Urinary bladder (tissue), 4 donors: Measurements from ENCODE around the gene DCHS1. TPM values are rescaled to one million over a fixed set of nuclear protein-coding genes. Genes with fewer than 3 reads are reported as not detected.

Experiments used
- DNase-seq: peaks from one replicate; pipeline ENCODE4 v3.0.0-alpha.2; 2015; ENCODE audit errors: extremely low spot score
- H3K27ac ChIP-seq: one replicate; pipeline ENCODE4 v1.5.1; 2013; ENCODE audit warnings: low read depth, mild to moderate bottlenecking, moderate library complexity
- H3K36me3 ChIP-seq: one replicate; pipeline ENCODE4 v1.6.1; 2013; ENCODE audit warnings: mild to moderate bottlenecking, moderate library complexity; ENCODE audit not compliant: insufficient read depth
- H3K4me1 ChIP-seq: one replicate; pipeline ENCODE4 v1.6.1; 2013; ENCODE audit warnings: mild to moderate bottlenecking, moderate library complexity; ENCODE audit not compliant: insufficient read depth
- H3K4me3 ChIP-seq: one replicate; pipeline ENCODE4 v1.5.1; 2013; ENCODE audit warnings: low read depth, low read length
- WGBS: extraction: QIAGEN DNeasy Blood & Tissue Kit; methylation state at CpG from one replicate; pipeline ENCODE4 v1.1.7; 2013; 5-methylcytosine and 5-hydroxymethylcytosine counted together
- polyA plus RNA-seq: library from polyadenylated mRNA; stranded (reverse); fragments of 200-250 nt; gene quantifications from one replicate; pipeline ENCODE4 v1.2.3, GENCODE V29; 2013
- total RNA-seq: library from RNA; depleted of rRNA; stranded (reverse); fragments of >200 nt; gene quantifications from one replicate; pipeline ENCODE4 v1.2.3, GENCODE V29; 2014
- donor health status: healthy with polysubstance abuse.
- donor health status: healthy.

DCHS1 gene
- total and polyA plus RNA-seq, 2 donors, result 28.6 to 49.2 TPM

DNA sequence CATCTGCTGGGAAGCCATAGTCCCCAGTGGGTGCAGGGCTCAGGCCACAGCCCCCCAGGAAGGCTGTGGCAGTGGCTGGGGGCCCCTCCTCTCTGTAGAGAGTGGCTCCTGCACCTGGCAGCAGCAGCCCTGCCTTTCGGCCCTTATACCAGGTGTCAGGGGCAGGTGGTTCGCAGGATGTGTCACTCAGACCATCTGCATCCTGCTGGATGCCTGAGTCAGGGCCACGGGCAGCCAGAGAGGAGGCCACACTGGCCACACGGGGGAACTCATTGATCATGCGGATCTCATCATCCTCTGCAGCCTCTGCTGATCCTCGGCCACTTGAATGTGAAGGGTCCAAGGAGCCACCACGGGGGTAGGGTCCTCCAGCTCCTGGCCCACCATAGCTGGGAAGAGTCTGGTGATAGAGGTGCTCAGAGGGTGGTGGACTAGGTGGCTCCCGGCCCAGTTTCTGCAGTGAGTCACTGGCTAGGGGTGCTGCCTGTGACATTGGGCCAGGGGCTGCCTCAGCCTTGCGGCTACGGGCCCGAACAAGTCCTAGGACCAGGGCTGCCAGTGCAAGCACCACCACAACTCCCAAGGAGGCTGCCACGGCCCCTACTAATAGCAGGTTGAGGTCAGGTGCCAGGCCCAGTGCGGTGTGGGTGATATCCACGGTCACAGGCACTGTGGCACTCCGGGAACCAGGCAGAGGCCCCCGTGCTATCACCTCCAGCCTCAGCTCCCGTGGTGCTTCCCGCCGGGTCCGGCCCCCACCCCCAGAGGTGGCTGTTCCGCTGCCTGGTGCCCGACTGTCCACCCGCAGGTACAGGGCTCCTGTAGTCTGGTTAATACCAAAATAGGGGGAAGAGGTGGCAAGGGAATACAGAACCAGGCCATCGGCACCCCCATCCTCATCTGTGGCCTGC lies 33.1 kb downstream of the DCHS1 start:
- Histone ChIP-seq H3K27ac (no peak overlapping the region), H3K36me3 (no peaks in the 10 kb centered on the region), H3K4me3 (no peak overlapping the region), H3K4me1 (no peaks in the 10 kb centered on the region)
- DNase-seq, result no peak
- 85% methylated on average over 24 of the region's 24 CpGs for WGBS

GRCh38 chr11:6621711-6622211 lies 33.8 kb downstream of the DCHS1 start:
- Histone ChIP-seq H3K27ac (no peak overlapping the region), H3K4me1 (no peaks in the 10 kb centered on the region), H3K4me3 (no peak overlapping the region), H3K36me3 (no peaks in the 10 kb centered on the region)
- DNase-seq, result no peak
- 87% methylated on average over 16 of the region's 16 CpGs for WGBS

DNA sequence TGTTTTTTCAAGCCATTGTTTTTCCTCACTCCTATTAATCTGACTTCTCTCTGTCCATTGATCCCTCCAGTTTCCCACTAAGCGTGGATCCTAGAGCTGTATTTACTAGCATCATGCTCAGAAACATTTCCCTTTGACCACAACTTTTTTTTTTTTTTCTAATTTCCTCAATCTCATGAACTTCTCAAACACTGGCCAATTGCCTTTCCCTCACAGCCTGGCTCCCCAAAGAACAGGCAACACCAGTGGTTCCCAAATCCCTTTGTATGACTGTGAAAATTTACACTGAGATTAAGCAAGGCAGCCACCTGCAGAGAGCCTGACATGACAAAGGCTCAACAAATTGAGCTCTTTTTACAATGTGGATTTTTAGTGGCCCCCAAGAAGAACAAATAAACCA lies 35.0 kb downstream of the DCHS1 start:
- H3K27ac ChIP-seq, result no peak overlapping the region
- H3K36me3 ChIP-seq, result no peaks in the 10 kb centered on the region
- H3K4me3 ChIP-seq, result no peak overlapping the region
- 75% methylated on average over 1 of the region's 1 CpG for WGBS
- H3K4me1 ChIP-seq, result no peaks in the 10 kb centered on the region
- DNase-seq, result no peak

DNA sequence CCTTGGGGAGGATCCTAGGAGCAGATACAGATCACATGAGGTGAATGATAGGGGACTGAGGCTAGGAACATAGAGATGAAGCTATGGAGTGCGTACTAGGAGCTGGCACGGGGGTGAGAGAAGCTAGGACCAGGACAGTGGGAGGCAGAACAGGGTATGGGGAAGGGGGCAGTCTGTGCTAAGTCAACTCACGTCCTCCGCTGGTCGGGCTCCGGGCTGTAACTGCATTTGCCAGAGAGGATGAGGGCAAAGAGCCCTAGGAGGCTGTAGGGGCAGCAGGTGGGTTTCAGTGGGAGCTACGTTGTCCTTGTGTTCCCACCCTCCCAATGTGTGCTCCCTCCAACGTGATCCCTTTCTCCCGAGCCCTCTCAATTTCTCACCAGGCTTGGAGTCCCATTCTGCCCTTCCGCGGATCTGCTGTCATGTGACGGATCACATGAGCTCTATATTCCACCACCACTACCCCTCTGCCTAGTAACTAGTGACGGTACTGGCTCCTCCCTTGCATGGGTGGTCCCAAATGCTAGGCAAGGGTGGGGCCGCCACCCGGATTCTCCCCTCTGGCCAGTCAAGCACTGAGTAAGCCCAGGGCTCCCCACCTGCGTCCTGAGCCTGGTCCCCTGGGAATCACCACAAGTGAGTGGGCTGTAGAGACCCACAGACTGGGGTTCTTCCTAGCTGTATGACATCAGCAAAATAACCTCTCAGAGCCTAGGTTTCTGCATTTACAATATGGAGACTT lies 36.4 kb downstream of the DCHS1 start, which contains the start of gene TPP1:
Gene TPP1, minus strand, starts transcription at position 419 of the 742 bp plus-strand sequence. Its CDS starts 22 bp downstream, at position 397.
- DNase-seq, result peak; percentile 94
- peak within 1 kb of the TSS; percentile 67 for H3K4me3 ChIP-seq
- H3K27ac ChIP-seq, result peak within 1 kb of the TSS; percentile 74
- H3K36me3 ChIP-seq, result no peaks in the 10 kb centered on the region
- no peaks in the 10 kb centered on the region for H3K4me1 ChIP-seq
- under 1% methylated on average over 16 of the region's 16 CpGs for WGBS

DNA sequence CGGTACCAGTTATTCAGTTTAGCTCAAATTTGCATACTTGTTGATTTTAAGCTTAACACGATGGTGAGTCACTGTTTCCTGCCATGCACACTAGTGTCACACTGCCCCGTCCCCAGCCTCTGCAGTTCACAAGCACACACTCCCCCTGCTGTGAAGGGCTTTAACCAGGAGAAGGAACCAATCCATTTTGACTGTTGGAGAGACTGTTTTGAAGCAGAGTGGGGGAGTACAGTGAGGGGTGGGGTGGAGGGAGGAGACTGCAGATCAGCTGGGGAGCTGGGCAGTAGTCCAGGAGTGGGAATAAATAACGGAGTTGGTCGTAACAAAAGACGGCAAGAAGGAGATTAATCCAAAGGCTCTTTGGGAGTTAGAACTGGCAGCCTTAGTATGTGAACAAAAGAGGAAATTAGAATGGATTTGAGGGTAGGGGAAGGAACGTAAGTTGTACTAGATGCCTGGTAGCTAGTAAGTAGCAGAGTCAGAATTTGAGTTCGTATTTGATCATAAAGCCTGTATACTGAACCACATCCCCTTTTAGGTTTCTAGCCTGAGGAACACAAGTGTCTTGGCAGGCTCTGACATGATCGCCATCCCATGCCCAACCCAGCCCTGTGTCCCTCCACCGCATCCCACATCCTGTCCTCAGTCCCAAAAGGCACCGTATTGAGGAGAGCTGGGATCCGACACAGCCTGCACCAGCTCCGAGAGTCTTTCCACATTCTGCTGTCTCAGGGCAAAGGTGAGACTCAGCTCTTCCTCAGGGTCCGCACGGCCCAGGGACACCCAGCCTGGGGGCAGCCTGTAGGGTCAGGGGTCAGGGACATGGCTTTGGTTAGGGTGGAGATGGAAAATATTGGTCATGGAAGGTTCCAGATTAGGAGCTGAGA lies 37.2 kb downstream of the DCHS1 start:
- DNase-seq, result peak; percentile 21
- peak overlapping the region; percentile 67 for H3K4me3 ChIP-seq
- peak overlapping the region; percentile 74 for H3K27ac ChIP-seq
- WGBS, result 8% methylated on average over 15 of the region's 15 CpGs
- no peaks in the 10 kb centered on the region for H3K4me1 ChIP-seq
- no peaks in the 10 kb centered on the region for H3K36me3 ChIP-seq

GRCh38 chr11:6617315-6617781 lies 38.3 kb downstream of the DCHS1 start:
- WGBS, result 82% methylated on average over 5 of the region's 5 CpGs
- H3K4me3 ChIP-seq, result no peak overlapping the region
- no peak for DNase-seq
- no peaks in the 10 kb centered on the region for H3K36me3 ChIP-seq
- H3K4me1 ChIP-seq, result no peaks in the 10 kb centered on the region
- no peak overlapping the region for H3K27ac ChIP-seq

- no peak overlapping the region for H3K27ac ChIP-seq
- no peaks in the 10 kb centered on the region for H3K36me3 ChIP-seq
- WGBS, result 89% methylated on average over 14 of the region's 14 CpGs
- no peaks in the 10 kb centered on the region for H3K4me1 ChIP-seq
- H3K4me3 ChIP-seq, result no peak overlapping the region
- DNase-seq, result no peak
Measured at GRCh38 chr11:6616596-6617250, 38.9 kb downstream of the DCHS1 start.

DNA sequence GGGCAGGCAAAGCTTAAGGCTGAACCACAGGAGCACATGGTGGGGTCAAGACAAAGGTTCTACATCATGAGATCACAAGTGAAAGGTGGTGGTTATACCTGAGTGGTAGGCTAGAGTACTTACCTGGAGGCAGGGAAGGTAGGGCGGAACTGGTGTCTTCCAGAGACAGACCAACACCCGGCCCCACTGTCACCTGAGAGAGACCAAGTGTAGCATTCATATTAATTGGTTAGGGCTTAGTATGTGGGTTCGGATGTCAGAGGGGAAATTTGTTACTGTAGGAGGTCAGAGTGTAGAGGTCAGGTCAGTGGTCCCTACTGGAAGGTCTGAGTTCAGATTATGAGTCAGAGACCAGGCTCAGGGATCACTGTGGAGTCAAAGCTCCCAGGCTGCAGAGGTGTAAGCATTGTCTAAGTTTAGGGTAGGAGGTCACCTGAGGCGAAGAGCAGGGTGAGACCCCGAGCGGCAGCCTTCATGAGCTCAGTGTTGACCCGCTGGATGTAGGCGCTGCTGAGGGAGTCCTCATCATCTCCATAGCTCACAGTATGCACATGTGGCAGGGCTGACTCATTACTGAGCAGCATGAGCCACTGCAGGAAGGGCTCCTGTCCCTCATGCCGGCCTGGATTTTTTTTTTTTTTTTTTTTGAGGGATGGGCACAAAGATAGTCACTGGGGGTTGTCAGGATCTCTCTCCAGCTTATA lies 39.6 kb downstream of the DCHS1 start:
- Histone ChIP-seq H3K27ac (no peak overlapping the region), H3K36me3 (no peaks in the 10 kb centered on the region), H3K4me3 (no peak overlapping the region), H3K4me1 (no peaks in the 10 kb centered on the region)
- WGBS, result 93% methylated on average over 9 of the region's 9 CpGs
- DNase-seq, result no peak

DNA sequence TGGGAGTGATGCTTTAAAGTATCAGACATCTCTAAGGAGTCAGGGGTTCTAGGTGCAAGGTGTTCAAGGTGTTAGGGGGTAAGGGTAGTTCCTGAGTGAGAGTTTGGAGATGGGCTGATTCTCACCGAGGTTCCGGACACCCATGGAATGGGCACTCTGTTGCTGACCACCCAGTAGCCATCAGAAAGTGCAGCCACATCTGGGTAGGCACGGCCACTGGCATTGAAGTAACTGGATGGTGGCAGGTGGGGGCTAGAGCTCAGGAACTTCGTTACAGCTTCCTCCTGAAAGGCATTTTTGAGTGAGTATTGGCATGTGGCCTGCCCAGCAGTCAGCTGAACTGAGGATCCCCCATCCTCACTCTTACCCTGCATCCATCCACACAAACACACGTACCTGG lies 40.6 kb downstream of the DCHS1 start:
- DNase-seq, result no peak
- H3K27ac ChIP-seq, result no peak overlapping the region

DNA sequence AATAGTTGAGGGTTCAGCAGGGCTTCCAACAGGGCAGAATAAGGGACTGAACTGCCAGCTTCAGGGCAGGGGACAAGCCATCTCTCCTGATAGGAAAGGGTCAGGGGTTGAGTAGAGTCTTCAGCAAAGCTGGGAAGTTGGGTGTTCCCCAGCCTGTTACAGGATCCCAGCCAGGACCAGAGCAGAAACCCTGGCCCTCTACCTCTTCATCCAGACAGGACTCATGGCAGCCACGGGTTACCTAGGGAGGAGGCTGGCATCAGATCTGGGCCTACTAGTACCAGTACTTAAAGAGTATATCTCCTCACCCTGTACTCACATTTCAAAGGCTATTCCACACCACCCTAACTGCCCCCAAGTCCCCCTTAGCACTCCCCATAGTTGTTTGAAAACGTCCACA lies 41.2 kb downstream of the DCHS1 start:
- no peak overlapping the region for H3K4me3 ChIP-seq
- H3K27ac ChIP-seq, result no peak overlapping the region
- H3K36me3 ChIP-seq, result peaks cover 2% of the 10 kb centered on the region
- DNase-seq, result no peak
- no peaks in the 10 kb centered on the region for H3K4me1 ChIP-seq
- WGBS, result 80% methylated on average over 2 of the region's 2 CpGs

More for the DNA sequence above, 40.6 kb downstream of the DCHS1 start:
- Histone ChIP-seq H3K4me3 (no peak overlapping the region), H3K4me1 (no peaks in the 10 kb centered on the region), H3K36me3 (peaks cover 2% of the 10 kb centered on the region)
- 95% methylated on average over 5 of the region's 5 CpGs for WGBS

- whole genome bisulfite sequencing, result 90% methylated on average over 3 of the region's 3 CpGs
- peaks cover 2% of the 10 kb centered on the region for H3K36me3 ChIP-seq
- no peak overlapping the region for H3K4me3 ChIP-seq
- no peak overlapping the region for H3K27ac ChIP-seq
- DNase-seq, result no peak
- no peaks in the 10 kb centered on the region for H3K4me1 ChIP-seq
Measured at GRCh38 chr11:6613496-6613895, 42.1 kb downstream of the DCHS1 start.
